GM12873 (cell line): Measurements from ENCODE around the gene MID1.

Experiments
- TF ChIP-seq, protein P1 (sequence below): IDR thresholded peaks from 2 replicates; pipeline ENCODE4 v1.5.1; 2012; ENCODE audit warnings: low read depth, mild to moderate bottlenecking, moderate library complexity, low read length, control low read depth; ENCODE audit not compliant: insufficient read depth; ENCODE audit errors: missing control alignments

The MID1 gene

DNA sequence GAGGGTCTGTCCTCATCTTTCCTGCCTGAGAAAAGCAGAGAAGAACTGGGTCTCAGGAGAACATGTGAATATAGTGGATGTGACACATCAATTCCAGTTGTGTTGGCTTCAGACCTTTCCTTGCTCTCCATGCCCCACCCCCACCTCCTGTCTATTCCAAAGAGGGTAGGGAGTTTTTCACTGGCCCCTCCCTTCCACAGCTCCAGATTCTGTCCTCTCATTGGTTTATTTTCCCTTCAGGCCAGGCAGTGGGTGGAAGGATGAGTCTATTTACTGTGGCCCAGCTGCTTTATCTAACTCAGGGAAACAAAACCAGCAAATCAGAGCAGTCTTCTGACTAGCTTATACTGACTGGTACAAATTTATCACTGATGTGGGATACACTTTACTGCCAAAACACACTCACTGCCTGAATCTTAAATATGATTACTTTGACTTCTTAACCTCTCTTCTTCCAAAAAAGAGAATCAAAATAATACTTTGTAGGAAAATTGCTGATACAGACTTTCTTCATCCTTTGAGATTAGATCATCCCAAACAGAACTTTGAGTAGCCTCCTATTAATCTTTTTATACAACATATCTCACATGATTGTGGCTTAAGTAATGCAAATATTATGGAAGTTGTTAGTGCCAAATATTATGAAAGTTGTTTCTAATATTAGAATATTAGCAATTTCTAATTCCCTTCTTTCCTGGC is 221.2 kb downstream of the MID1 start:
- TF ChIP-seq, protein P1, sequence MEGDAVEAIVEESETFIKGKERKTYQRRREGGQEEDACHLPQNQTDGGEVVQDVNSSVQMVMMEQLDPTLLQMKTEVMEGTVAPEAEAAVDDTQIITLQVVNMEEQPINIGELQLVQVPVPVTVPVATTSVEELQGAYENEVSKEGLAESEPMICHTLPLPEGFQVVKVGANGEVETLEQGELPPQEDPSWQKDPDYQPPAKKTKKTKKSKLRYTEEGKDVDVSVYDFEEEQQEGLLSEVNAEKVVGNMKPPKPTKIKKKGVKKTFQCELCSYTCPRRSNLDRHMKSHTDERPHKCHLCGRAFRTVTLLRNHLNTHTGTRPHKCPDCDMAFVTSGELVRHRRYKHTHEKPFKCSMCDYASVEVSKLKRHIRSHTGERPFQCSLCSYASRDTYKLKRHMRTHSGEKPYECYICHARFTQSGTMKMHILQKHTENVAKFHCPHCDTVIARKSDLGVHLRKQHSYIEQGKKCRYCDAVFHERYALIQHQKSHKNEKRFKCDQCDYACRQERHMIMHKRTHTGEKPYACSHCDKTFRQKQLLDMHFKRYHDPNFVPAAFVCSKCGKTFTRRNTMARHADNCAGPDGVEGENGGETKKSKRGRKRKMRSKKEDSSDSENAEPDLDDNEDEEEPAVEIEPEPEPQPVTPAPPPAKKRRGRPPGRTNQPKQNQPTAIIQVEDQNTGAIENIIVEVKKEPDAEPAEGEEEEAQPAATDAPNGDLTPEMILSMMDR = no peak

DNA sequence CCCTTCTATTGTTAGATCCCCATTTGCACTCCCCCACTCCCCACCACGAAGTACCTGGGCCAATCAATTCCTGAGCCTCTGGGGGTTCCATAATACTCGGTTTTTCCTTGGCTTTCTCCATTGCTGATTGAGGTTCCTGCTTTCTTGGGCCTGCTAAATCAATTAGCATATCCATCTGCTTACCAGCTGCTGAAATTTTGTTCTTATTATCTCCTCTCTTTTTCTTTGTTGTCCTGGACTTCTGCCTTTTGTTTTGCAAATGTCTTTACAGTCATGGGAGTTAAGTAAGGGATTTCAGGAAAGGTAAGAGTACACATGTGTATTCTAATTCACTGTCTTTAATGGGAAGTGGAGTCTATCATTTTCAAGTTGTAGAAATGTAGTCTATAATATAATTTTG is 222.2 kb downstream of the MID1 start:
- TF ChIP-seq, protein P1 = no peak

DNA sequence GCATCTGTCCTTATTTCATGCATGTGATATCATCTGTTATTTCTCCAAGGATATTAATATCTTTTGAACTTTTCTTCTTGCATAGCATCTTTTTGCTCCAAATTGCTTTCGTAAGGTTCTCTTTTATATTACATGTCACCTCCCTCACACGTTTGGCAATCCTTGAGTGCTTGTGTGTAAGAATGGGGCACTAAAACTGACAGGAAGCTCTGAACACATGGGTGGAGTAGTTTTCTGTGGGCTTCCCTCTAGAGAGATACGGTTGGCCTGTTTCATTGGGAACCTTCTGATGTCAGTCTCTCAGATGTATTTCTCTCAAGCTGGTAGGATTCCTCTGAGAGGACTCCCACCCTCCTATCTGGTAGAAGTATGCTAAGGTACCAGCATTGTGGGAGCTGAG is 223.0 kb downstream of the MID1 start:
- TF ChIP-seq, protein P1 = no peak

DNA sequence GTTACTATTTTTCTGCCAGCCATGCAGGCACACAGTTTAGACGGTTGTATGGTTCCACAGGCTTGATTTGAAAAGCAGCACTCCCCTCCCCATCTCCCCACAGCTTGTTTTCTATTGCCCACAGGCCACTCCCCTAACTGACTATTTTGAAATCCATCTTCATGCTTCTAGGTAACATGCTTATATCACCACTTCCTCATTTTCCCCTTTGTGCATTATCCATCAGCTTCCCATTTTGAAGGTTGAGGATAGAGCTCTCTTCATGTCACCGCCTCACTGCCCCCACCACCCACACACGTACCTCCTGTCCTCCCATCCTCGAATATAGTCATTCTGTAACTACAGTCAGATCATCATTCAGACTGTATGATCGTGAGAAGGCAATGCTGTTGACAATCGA is 224.7 kb downstream of the MID1 start:
- TF ChIP-seq, protein P1 = no peak
